Chondrocyte (in vitro differentiated cells): Measurements from ENCODE around the gene CCL25. TPM values are rescaled to one million over a fixed set of nuclear protein-coding genes. Genes with fewer than 3 reads are reported as not detected.

ENCODE experiments used
- DNase-seq: peaks from one replicate; pipeline ENCODE4 v3.0.0; 2021; ENCODE audit warnings: mixed read lengths, low spot score
- H3K27ac Mint-ChIP-seq: one replicate; pipeline ENCODE4 v1.8.0; 2021; ENCODE audit warnings: mild to moderate bottlenecking, moderate library complexity, mixed read lengths; ENCODE audit not compliant: unreplicated experiment
- H3K27me3 Mint-ChIP-seq: 2 replicates; pipeline ENCODE4 v1.8.0; 2021; ENCODE audit warnings: low read depth, mixed read lengths
- H3K36me3 Mint-ChIP-seq: 2 replicates; pipeline ENCODE4 v1.8.0; 2021; ENCODE audit warnings: low read depth, mixed read lengths
- H3K4me1 Mint-ChIP-seq: 2 replicates; pipeline ENCODE4 v1.8.0; 2021; ENCODE audit warnings: low read depth, mild to moderate bottlenecking, mixed read lengths
- H3K4me3 Mint-ChIP-seq: one replicate; pipeline ENCODE4 v1.8.0; 2021; ENCODE audit warnings: mild to moderate bottlenecking, moderate library complexity, mixed read lengths; ENCODE audit not compliant: unreplicated experiment
- H3K9me3 Mint-ChIP-seq: 2 replicates; pipeline ENCODE4 v1.8.0; 2021; ENCODE audit warnings: low read depth, mixed read lengths
- CTCF ChIP-seq: fragments of 200-600 bp; sonication (generic); IDR thresholded peaks from 2 replicates; pipeline ENCODE4 v1.5.0; 2021; ENCODE audit warnings: antibody characterized with exemption, mild to moderate bottlenecking, moderate library complexity
- total RNA-seq: library from RNA; stranded (reverse); gene quantifications from 3 replicates; pipeline ENCODE4 v1.2.1, GENCODE V29; 2021

CCL25 gene
- total RNA-seq, 1 donor from 2014 or later = not detected

DNA sequence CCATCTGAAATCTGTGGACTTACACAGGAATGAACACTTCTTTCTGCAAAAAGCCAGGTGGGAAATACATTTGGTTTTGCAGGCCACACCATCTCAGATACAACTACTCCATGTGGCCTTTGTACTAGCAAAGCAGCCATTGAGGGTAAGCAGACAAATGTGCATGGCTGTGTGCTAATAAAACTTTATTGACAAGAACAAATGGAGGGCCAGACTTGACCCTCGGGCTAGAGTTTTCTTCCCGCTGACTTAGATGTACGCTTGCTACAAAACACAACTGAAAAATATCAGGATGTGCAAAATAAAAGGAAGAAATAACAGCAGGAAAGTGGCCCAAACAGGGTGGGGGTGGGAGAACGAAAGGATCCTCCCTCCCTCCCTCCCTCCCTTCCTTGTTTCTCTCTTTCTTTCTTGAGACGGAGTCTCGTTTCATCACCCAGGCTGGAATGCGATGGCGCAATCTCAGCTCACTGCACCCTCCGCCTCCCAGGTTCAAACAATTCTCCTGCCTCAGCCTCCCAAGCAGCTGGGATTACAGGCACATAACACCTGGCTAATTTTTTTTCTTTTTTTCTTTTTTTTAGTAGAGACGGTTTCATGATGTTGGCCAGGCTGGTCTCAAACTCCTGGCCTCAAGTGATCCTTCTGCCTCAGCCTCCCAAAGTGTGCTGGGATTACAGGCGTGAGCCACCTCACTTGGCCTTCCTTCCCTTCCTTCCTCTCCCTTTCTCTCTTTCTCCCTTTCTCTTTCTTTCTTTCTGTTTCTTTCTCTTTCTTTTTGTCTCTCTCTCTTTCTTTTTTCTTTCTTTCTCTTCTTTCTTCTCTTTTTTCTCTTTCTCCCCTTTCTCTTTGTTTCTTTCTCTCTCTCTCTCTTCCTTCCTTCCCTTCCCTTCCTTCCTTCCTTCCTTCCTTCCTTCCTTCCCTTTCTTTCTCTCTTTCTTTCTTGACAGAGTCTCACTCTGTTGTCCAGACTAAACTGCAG is 29.3 kb downstream of the CCL25 start:
- no peak for DNase-seq
- no peaks in the 10 kb centered on the region for H3K9me3 Mint-ChIP-seq
- H3K27ac Mint-ChIP-seq = no peak overlapping the region
- H3K27me3 Mint-ChIP-seq = peaks cover 13% of the 10 kb centered on the region
- no peak overlapping the region for H3K4me3 Mint-ChIP-seq
- H3K4me1 Mint-ChIP-seq = peaks cover 3% of the 10 kb centered on the region
- H3K36me3 Mint-ChIP-seq = no peaks in the 10 kb centered on the region
- TF ChIP-seq CTCF = no peak

- no peak for TF ChIP-seq CTCF
- H3K36me3 Mint-ChIP-seq = no peaks in the 10 kb centered on the region
- peaks cover 10% of the 10 kb centered on the region for H3K27me3 Mint-ChIP-seq
- no peaks in the 10 kb centered on the region for H3K9me3 Mint-ChIP-seq
- H3K27ac Mint-ChIP-seq = no peak overlapping the region
- no peak for DNase-seq
- peaks cover 3% of the 10 kb centered on the region for H3K4me1 Mint-ChIP-seq
- H3K4me3 Mint-ChIP-seq = no peak overlapping the region
Measured at GRCh38 chr19:8083141-8083540, 30.6 kb downstream of the CCL25 start.

DNA sequence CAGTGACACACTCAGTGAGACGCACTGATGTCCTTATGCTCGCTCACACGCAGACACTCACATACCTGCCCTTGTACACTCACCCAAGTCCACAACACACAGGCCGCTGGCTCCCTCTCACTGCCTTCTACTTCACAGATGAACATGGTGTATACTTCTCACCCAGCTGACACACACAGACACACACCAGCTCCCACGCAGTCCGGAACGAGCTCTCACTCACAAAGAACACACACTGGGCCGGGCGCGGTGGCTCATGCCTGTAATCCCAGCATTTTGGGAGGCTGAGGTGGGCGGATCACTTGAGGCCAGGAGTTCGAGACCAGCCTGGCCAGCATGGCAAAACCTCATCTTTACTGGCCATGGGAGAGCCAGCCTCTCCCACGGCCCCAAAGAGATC is 31.6 kb downstream of the CCL25 start:
- Mint-ChIP-seq H3K36me3 (no peaks in the 10 kb centered on the region), H3K4me1 (peaks cover 3% of the 10 kb centered on the region), H3K9me3 (no peaks in the 10 kb centered on the region), H3K27me3 (peaks cover 9% of the 10 kb centered on the region), H3K27ac (no peak overlapping the region), H3K4me3 (no peak overlapping the region)
- TF ChIP-seq CTCF = no peak
- no peak for DNase-seq

DNA sequence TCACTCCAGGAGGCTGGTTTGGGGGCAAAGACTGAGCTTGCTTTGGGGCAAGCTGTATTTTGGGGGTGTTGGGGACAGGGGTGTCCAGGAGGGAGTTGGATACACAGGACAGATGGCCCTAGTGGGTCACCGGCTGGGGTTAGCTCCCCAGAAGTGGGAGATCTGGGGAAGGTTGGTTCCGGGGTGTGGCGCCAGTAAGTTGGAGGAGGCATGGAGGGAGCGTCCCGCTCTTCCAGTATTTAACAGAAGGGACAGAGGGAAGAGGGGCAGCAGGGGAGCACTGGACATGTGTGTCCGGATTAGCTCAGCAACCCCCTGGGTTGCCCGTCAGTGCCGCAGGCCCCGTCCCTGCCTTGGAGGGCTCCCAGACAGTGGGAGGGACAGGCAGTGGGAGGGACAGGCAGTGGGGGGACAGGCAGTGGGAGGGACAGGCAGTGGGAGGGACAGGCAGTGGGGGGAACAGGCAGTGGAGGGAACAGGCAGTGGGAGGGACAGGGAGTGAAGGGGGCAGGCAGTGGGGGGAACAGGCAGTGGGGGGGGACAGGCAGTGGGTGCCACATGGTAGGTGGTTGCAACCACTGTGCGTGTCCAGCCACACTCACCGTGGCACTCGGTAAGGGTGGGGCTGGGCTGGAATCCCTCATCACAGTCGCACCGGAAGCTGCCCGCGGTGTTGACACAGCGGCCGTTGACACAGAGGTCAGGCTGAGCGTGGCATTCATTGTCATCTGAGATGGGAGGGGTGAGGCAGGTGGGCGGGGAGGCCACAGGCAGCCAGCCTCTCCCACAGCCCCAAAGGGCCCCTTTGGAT is 33.2 kb downstream of the CCL25 start:
- no peak for TF ChIP-seq CTCF
- Mint-ChIP-seq H3K9me3 (no peaks in the 10 kb centered on the region), H3K27ac (no peak overlapping the region), H3K27me3 (peaks cover 3% of the 10 kb centered on the region), H3K36me3 (no peaks in the 10 kb centered on the region), H3K4me3 (no peak overlapping the region), H3K4me1 (peaks cover 3% of the 10 kb centered on the region)
- no peak for DNase-seq

DNA sequence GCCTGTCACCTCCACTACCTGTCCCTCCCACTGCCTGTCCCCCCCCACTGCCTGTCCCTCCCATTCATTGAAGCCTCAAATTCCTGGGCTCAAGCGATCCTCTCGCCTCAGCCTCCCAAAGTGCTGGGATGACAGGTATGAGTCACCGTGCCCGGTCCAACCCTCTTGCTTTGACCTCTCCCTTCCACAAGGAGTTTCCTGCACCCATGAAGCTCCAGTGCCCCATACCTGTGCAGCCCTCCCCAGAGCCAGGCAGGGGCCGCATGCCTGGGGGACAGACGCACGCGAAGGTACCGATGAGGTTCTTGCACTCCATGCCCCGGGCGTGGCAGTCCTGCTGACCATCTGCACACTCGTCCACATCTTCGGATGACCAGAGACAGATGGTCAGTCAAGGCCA is 34.3 kb downstream of the CCL25 start:
- Mint-ChIP-seq H3K4me3 (no peak overlapping the region), H3K9me3 (peaks cover 2% of the 10 kb centered on the region), H3K27me3 (peaks cover 3% of the 10 kb centered on the region), H3K36me3 (no peaks in the 10 kb centered on the region), H3K4me1 (peaks cover 3% of the 10 kb centered on the region), H3K27ac (no peak overlapping the region)
- no peak for DNase-seq
- TF ChIP-seq CTCF = no peak
